Heart right ventricle (tissue), 16 donors: ENCODE results near the gene EXOSC7. TPM values are rescaled to one million over a fixed set of nuclear protein-coding genes. Genes with fewer than 3 reads are reported as not detected.
"Not testable (repeated sequence)": the region's sequence is repeated elsewhere in the genome, so short reads cannot be mapped to it uniquely, and the experiment has no call there.

Experiments used
- ATAC-seq, 8 donors: fragments of 200-7000 bp; cut with Tn5 transposase; one replicate each; pipeline ENCODE4 v1.9.1; 2020; ENCODE audit warnings: mild to moderate bottlenecking in 8 of 8, moderate library complexity in 8 of 8, moderate number of reproducible peaks in 1 of 8
- DNase-seq, 2 donors: peaks; one replicate each; pipeline ENCODE4 v3.0.0-alpha.2; 2020
- H3K27ac ChIP-seq, 10 donors: fragments of 200-600 bp; sonication (generic) in 2 of 10; one replicate each; pipeline versions ENCODE4 v1.5.0 to v1.8.0; 2020 to 2022; ENCODE audit warnings: mild to moderate bottlenecking in 3 of 10
- H3K27me3 ChIP-seq, 7 donors: fragments of 200-600 bp; one replicate each; pipeline ENCODE4 v1.8.0; 2021 to 2022; ENCODE audit warnings: mild to moderate bottlenecking in 2 of 7
- H3K36me3 ChIP-seq, 9 donors: fragments of 200-600 bp; sonication (generic) in 1 of 9; one replicate each; pipeline versions ENCODE4 v1.5.0 to v1.8.0; 2020 to 2022; ENCODE audit warnings: mild to moderate bottlenecking in 2 of 9
- H3K4me1 ChIP-seq, 9 donors: fragments of 200-600 bp; sonication (generic) in 1 of 9; one replicate each; pipeline versions ENCODE4 v1.5.0 to v1.8.0; 2020 to 2022; ENCODE audit warnings: mild to moderate bottlenecking in 4 of 9
- H3K4me3 ChIP-seq, 10 donors: fragments of 200-600 bp; sonication (generic) in 2 of 10; one replicate each; pipeline versions ENCODE4 v1.5.0 to v1.8.0; 2020 to 2022; ENCODE audit warnings: mild to moderate bottlenecking in 7 of 10, moderate library complexity in 2 of 10
- H3K9me3 ChIP-seq, 11 donors: fragments of 200-600 bp in 10 of 11; sonication (generic) in 2 of 11; one replicate each; pipeline versions ENCODE4 v1.5.0 to v1.8.0; 2013 to 2022; ENCODE audit warnings: mild to moderate bottlenecking in 2 of 11, control low read depth in 1 of 11, moderate library complexity in 1 of 11
- CTCF ChIP-seq, 9 donors: fragments of 200-600 bp; sonication (generic) in 2 of 9; IDR thresholded peaks; one replicate each; pipeline versions ENCODE4 v1.5.0 to v1.8.0; 2021 to 2022; ENCODE audit warnings: antibody characterized with exemption in 9 of 9, mild to moderate bottlenecking in 5 of 9, moderate library complexity in 1 of 9
- WGBS, 2 donors: extraction: QIAGEN DNeasy Blood & Tissue Kit; methylation state at CpG; one replicate each; pipeline ENCODE4 v1.1.7; 2013; ENCODE audit warnings: inconsistent platforms in 1 of 2; 5-methylcytosine and 5-hydroxymethylcytosine counted together
- intact Hi-C, 10 donors: fragments of 100-400 bp; cut with DNase I; formaldehyde crosslinking; loops; one replicate each; pipeline versions ENCODE4 v1.11.1 to v1.14.2; 2022
- polyA plus RNA-seq, 2 donors: library from polyadenylated mRNA; stranded (reverse); fragments of 200-250 nt; gene quantifications; one replicate each; pipeline ENCODE4 v1.2.3, GENCODE V29; 2013
- total RNA-seq, 10 donors: library from RNA; stranded (reverse); fragmentation: NEBNext Ultra II Directional in 3 of 10; extraction: Animal tissue kit (Norgen Biotek cat#: 25700) in 3 of 10; gene quantifications; one replicate each; pipeline versions ENCODE4 v1.2.1 to v1.2.4, GENCODE V29; 2021 to 2023
- donor health status: Arrhythmogenic right ventricular cardiomyopathy.
- donor health status: ischemic (EF 13 %, LVEDD 7.1; RV severe dilation, severe dysfunction).
- donor health status: healthy with polysubstance abuse.
- donor health status: DM: no; HTN: yes; CAD: no.
- donor health status: DM: no; HTN: no; CAD: no.
- donor health status: ischemic (EF 25% LVEDD 6.9; RV normal size, moderate dysfunction).
- donor health status: ischemic (EF 25% LVEDD 5.7; RV mildly dilated, moderate dysfunction).
- donor health status: healthy.
- donor health status: DM: yes; HTN: yes; CAD: no.
- donor health status: Ischemic cardiomyopathy.
- donor health status: ischemic (EF 35%, LVEDD 5.7; RV mildly dilated, moderate dysfunction).
- donor health status: nonischemic (EF 11% LVEDD 7.7; RV severe dilation, severe dysfunction).
- donor health status: DM: yes; HTN: yes; CAD: no.
- donor health status: PGD.
- donor health status: ischemic (EF 29% LVEDD 5.4; RV normal size, mild dysfunction).
- donor health status: nonischemic (EF 23%, LVEDD 6.1; RV moderate dilation, normal function).

Gene EXOSC7
- total and polyA plus RNA-seq, 12 donors = 24.2 to 39.9 (median 32.1) TPM

- ATAC-seq (no peak), DNase-seq (no peak)
- intact Hi-C loops = loop anchor here in 3 of 10 donors (5.0 to 10.0 kb wide), 2 partner anchors 442 to 445 kb away; no protein-coding TSS in a partner anchor
- 84 to 85% methylated on average over 4 of the region's 4 CpGs for WGBS, 2 donors
- H3K9me3 ChIP-seq = no peaks in the 10 kb centered on the region
- no peak for TF ChIP-seq CTCF (IDR thresholded peaks at IDR 0.05)
- H3K36me3 ChIP-seq = no peaks in the 10 kb centered on the region
- peaks cover 0 to 24% (median 0%) of the 10 kb centered on the region in 9 donors for H3K4me1 ChIP-seq
- H3K27ac ChIP-seq = no peak overlapping the region
- no peaks in the 10 kb centered on the region for H3K27me3 ChIP-seq
- no peak overlapping the region for H3K4me3 ChIP-seq
These were observed 73.8 kb downstream of the EXOSC7 start for GRCh38 chr3:45049807-45050206.

GRCh38 chr3:45051685-45052084 lies 75.6 kb downstream of the EXOSC7 start:
- Histone ChIP-seq H3K27ac (no peak overlapping the region), H3K4me3 (no peak overlapping the region), H3K9me3 (no peaks in the 10 kb centered on the region), H3K27me3 (no peaks in the 10 kb centered on the region), H3K36me3 (no peaks in the 10 kb centered on the region), H3K4me1 (peaks cover 0 to 31% (median 4%) of the 10 kb centered on the region in 9 donors)
- WGBS, 2 donors = 78 to 87% methylated on average over 6 of the region's 6 CpGs
- intact Hi-C loops = loop anchor here in 1 of 10 donors (10.0 kb wide), 1 partner anchor 443 kb away; no protein-coding TSS in a partner anchor
- ATAC-seq (no peak), DNase-seq (no peak)
- TF ChIP-seq CTCF (IDR thresholded peaks at IDR 0.05) = no peak

- Histone ChIP-seq H3K27ac (peak overlapping the region in 1 of 10 donors; percentile 72), H3K4me1 (peaks cover 0 to 51% (median 11%) of the 10 kb centered on the region in 9 donors)
- H3K9me3 ChIP-seq, DNase-seq, H3K27me3 ChIP-seq, H3K4me3 ChIP-seq, ATAC-seq, H3K36me3 ChIP-seq: not testable (repeated sequence)
- intact Hi-C loops = loop anchor here in 1 of 10 donors (10.0 kb wide), 1 partner anchor 441 kb away; no protein-coding TSS in a partner anchor
- whole genome bisulfite sequencing, 2 donors = 69 to 77% methylated on average over 1 of the region's 1 CpG
These were observed 77.8 kb downstream of the EXOSC7 start for GRCh38 chr3:45053805-45054195.

GRCh38 chr3:45054196-45054857 lies 78.3 kb downstream of the EXOSC7 start:
- Histone ChIP-seq H3K27me3 (no peaks in the 10 kb centered on the region), H3K4me3 (no peak overlapping the region), H3K36me3 (no peaks in the 10 kb centered on the region), H3K4me1 (peaks cover 0 to 57% (median 11%) of the 10 kb centered on the region in 9 donors), H3K9me3 (no peaks in the 10 kb centered on the region), H3K27ac (peak overlapping the region in 1 of 10 donors; percentile 72)
- DNase-seq = no peak
- no peak for TF ChIP-seq CTCF (IDR thresholded peaks at IDR 0.05)
- 69 to 89% methylated on average over 3 of the region's 3 CpGs for WGBS, 2 donors
- intact Hi-C loops = loop anchor here in 1 of 10 donors (10.0 kb wide), 1 partner anchor 440 kb away; no protein-coding TSS in a partner anchor
- ATAC-seq = peak in 1 of 8 donors; percentile 34

GRCh38 chr3:45055032-45055410 lies 79.0 kb downstream of the EXOSC7 start:
- peak in 1 of 8 donors; percentile 36 for ATAC-seq
- H3K4me3 ChIP-seq = no peak overlapping the region
- peaks cover 0 to 60% (median 11%) of the 10 kb centered on the region in 9 donors for H3K4me1 ChIP-seq
- H3K27me3 ChIP-seq = no peaks in the 10 kb centered on the region
- intact Hi-C loops = loop anchor here in 1 of 10 donors (10.0 kb wide), 1 partner anchor 440 kb away; no protein-coding TSS in a partner anchor
- H3K27ac ChIP-seq = peak overlapping the region in 2 of 10 donors; percentile 47 to 72
- WGBS, 2 donors = 53 to 73% methylated on average over 2 of the region's 2 CpGs
- TF ChIP-seq CTCF (IDR thresholded peaks at IDR 0.05) = no peak
- H3K9me3 ChIP-seq = no peaks in the 10 kb centered on the region
- no peaks in the 10 kb centered on the region for H3K36me3 ChIP-seq
- DNase-seq = no peak
